ENCODE data around the gene MBP.

- TF ChIP-seq JUN (IDR thresholded peaks at IDR 0.05; ENCODE audit: borderline replicate concordance, insufficient read depth, insufficient read length, low read depth) (no peak), POLR2A (IDR thresholded peaks at IDR 0.05; ENCODE audit: low read depth, low read length) (no peak), EZH2 (IDR thresholded peaks at IDR 0.05; ENCODE audit: borderline replicate concordance, low read depth, low read length, severe bottlenecking) (no peak), CTCF (IDR thresholded peaks at IDR 0.05; ENCODE audit: extremely low read depth in 1 of 2, insufficient read depth in 1 of 2, low read depth in 1 of 2, low read length in 2 of 2) (no peak), POLR2AphosphoS5 (IDR thresholded peaks at IDR 0.05; ENCODE audit: insufficient read depth, low read depth, low read length) (no peak), FOS (IDR thresholded peaks at IDR 0.05; ENCODE audit: borderline replicate concordance, insufficient read depth, low read length) (no peak), MYC (IDR thresholded peaks at IDR 0.05; ENCODE audit: low read depth, low read length) (no peak), GATA2 (IDR thresholded peaks at IDR 0.05; ENCODE audit: insufficient read depth, insufficient read length, low read depth, low read length) (no peak)
- TF ChIP-seq, protein P1, sequence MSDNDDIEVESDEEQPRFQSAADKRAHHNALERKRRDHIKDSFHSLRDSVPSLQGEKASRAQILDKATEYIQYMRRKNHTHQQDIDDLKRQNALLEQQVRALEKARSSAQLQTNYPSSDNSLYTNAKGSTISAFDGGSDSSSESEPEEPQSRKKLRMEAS (IDR thresholded peaks at IDR 0.05; ENCODE audit: insufficient read depth, insufficient read length), result no peak
These were observed 36.3 kb upstream of the MBP start for GRCh38 chr18:77168811-77169311.

All from endothelial cell of umbilical vein (primary cell).